HepG2 (cell line): ENCODE measurements around the gene STAB2. TPM values are rescaled to one million over a fixed set of nuclear protein-coding genes. Genes with fewer than 3 reads are reported as not detected.

Experiments used
- ATAC-seq: fragments of 200-7000 bp; cut with Tn5 transposase; 3 replicates; pipeline ENCODE4 v1.9.1; 2020; ENCODE audit warnings: mild to moderate bottlenecking, moderate library complexity
- BruUV-seq: library from RNA; stranded (reverse); fragments of 400-500 nt; replicated peaks from 2 replicates; lab custom pipeline; 2021; lab: Mats Ljungman, UMichigan
- CTCF ChIA-PET: fragments of 300-600 bp; formaldehyde crosslinking; extraction: SDS; loops from one replicate; lab custom pipeline; 2021; ENCODE audit warnings: low total read pairs, inconsistent platforms, low intra/inter-chr PET ratio; lab: Yijun Ruan, JAX
- POLR2A ChIA-PET: fragments of 350-600 bp; sonication (Branson Sonifier 250); formaldehyde crosslinking; loops from one replicate; lab custom pipeline; 2020; ENCODE audit warnings: antibody characterized with exemption, inconsistent platforms; lab: Yijun Ruan, JAX
- DNase-seq: peaks from one replicate; pipeline ENCODE4 v3.0.0-alpha.2; 2015; ENCODE audit warnings: low spot score
- FAIRE-seq: peaks from 3 replicates; lab custom pipeline; 2011; peaks lifted over from hg19 to GRCh38; lab: Jason Lieb, UNC
- H2AFZ ChIP-seq: one replicate; pipeline ENCODE4 v1.6.1; 2011; ENCODE audit warnings: low read length, inconsistent platforms
- H3K27ac ChIP-seq: fragments of 300-600 bp; 3 replicates; pipeline ENCODE4 v1.8.0; 2011; ENCODE audit warnings: mixed run types, mild to moderate bottlenecking, mixed read lengths, low read length, inconsistent platforms; ENCODE audit not compliant: insufficient read depth; ENCODE audit errors: extremely low read length
- H3K27me3 ChIP-seq, 2 experiments: fragments of 200-600 bp in 1 of 2; 2 replicates in 1 of 2; 3 replicates in 1 of 2; pipeline versions ENCODE4 v1.6.0 to v1.8.0; 2011; ENCODE audit warnings: low read length in 2 of 2, mild to moderate bottlenecking in 2 of 2, moderate library complexity in 2 of 2, inconsistent platforms in 1 of 2; ENCODE audit not compliant: insufficient read depth in 2 of 2, control insufficient read depth in 1 of 2
- H3K36me3 ChIP-seq, 2 experiments: fragments of 200-600 bp in 1 of 2; replicated peaks in 1 of 2; 2 replicates in 1 of 2; 3 replicates in 1 of 2; pipeline versions ENCODE4 v1.5.1 to v1.8.0; 2011; ENCODE audit warnings: low read length in 2 of 2, inconsistent platforms in 1 of 2; ENCODE audit not compliant: insufficient read depth in 2 of 2, control insufficient read depth in 1 of 2
- H3K4me1 ChIP-seq: 2 replicates; pipeline ENCODE4 v1.5.1; 2012; ENCODE audit warnings: low read length, inconsistent platforms; ENCODE audit not compliant: insufficient read depth
- H3K4me2 ChIP-seq: 2 replicates; pipeline ENCODE4 v1.6.0; 2011; ENCODE audit warnings: low read depth, low read length, inconsistent platforms
- H3K4me3 ChIP-seq, 3 experiments: fragments of 200-600 bp in 1 of 3; sonication (generic), shearing (Covaris generic) in 1 of 3; replicated peaks in 1 of 3; 2 replicates each; pipeline ENCODE4 v1.5.1; 2011 to 2016; ENCODE audit warnings: low read length in 3 of 3, inconsistent platforms in 2 of 3, low read depth in 2 of 3, mild to moderate bottlenecking in 2 of 3, control low read depth in 1 of 3, mixed read lengths in 1 of 3; ENCODE audit not compliant: insufficient read depth in 1 of 3
- H3K79me2 ChIP-seq: one replicate; pipeline ENCODE4 v1.6.1; 2011; ENCODE audit warnings: low read length, inconsistent platforms; ENCODE audit not compliant: insufficient read depth
- H3K9ac ChIP-seq: 2 replicates; pipeline ENCODE4 v1.6.0; 2011; ENCODE audit warnings: mild to moderate bottlenecking, low read depth, low read length, inconsistent platforms; ENCODE audit not compliant: insufficient read depth
- H3K9me3 ChIP-seq: 2 replicates; pipeline ENCODE4 v1.5.1; 2012; ENCODE audit warnings: mild to moderate bottlenecking, low read length
- H4K20me1 ChIP-seq: 2 replicates; pipeline ENCODE4 v1.6.0; 2011; ENCODE audit warnings: inconsistent platforms, mild to moderate bottlenecking, low read length, moderate library complexity; ENCODE audit not compliant: insufficient read depth
- BRCA1 ChIP-seq: sonication (generic); formaldehyde crosslinking; IDR thresholded peaks from 2 replicates; pipeline ENCODE4 v1.4.0; 2020; ENCODE audit warnings: missing genetic modification reagents
- FOXK2 ChIP-seq: fragments of 450-650 bp; IDR thresholded peaks from 2 replicates; pipeline ENCODE4 v1.6.1; 2016
- HNRNPH1 ChIP-seq: fragments of 200-400 bp; formaldehyde crosslinking; optimal IDR thresholded peaks from 2 replicates; pipeline ENCODE3; 2017; ENCODE audit warnings: mild to moderate bottlenecking, low read depth, low read length
- KDM1A ChIP-seq: IDR thresholded peaks from 2 replicates; pipeline ENCODE4 v1.6.1; 2016; ENCODE audit warnings: missing compliant biosample characterization
- KLF16 ChIP-seq, 2 experiments: sonication (generic) in 1 of 2; formaldehyde crosslinking in 1 of 2; IDR thresholded peaks; 2 replicates each; pipeline versions ENCODE4 v1.6.1 to v1.8.0; 2016 to 2023; ENCODE audit warnings: missing genetic modification reagents in 2 of 2, missing compliant biosample characterization in 1 of 2
- MTA1 ChIP-seq: sonication (generic); formaldehyde crosslinking; IDR thresholded peaks from 2 replicates; pipeline ENCODE4 v1.4.0; 2020; ENCODE audit warnings: missing genetic modification reagents, mild to moderate bottlenecking, borderline replicate concordance
- POLR2A ChIP-seq, 2 experiments: IDR thresholded peaks; 2 replicates each; pipeline ENCODE4 v1.6.1; 2011; ENCODE audit warnings: low read depth in 2 of 2, low read length in 2 of 2, mild to moderate bottlenecking in 1 of 2, moderate library complexity in 1 of 2; ENCODE audit not compliant: insufficient read depth in 1 of 2
- RNF2 ChIP-seq: fragments of 450-650 bp; conservative IDR thresholded peaks from 2 replicates; pipeline ENCODE4 v1.6.1; 2016; ENCODE audit warnings: low read depth
- THAP11 ChIP-seq: IDR thresholded peaks from 2 replicates; pipeline ENCODE4 v1.6.1; 2016; ENCODE audit warnings: missing biosample characterization, missing genetic modification reagents
- ZFP90 ChIP-seq: sonication (generic); formaldehyde crosslinking; IDR thresholded peaks from 2 replicates; pipeline ENCODE4 v1.8.0; 2022; ENCODE audit warnings: missing genetic modification reagents, mild to moderate bottlenecking, inconsistent platforms, borderline replicate concordance
- ZKSCAN5 ChIP-seq: sonication (generic); formaldehyde crosslinking; IDR thresholded peaks from 2 replicates; pipeline ENCODE4 v1.5.1; 2020; ENCODE audit warnings: mild to moderate bottlenecking, missing genetic modification reagents
- WGBS: methylation state at CpG from one replicate; pipeline ENCODE4 v1.1.6; 2017; ENCODE audit warnings: low lambda C conversion rate; 5-methylcytosine and 5-hydroxymethylcytosine counted together
- in situ Hi-C: cut with HindIII; loops from 2 replicates; pipeline ENCODE4 v1.10.0; 2017; ENCODE audit warnings: low pct_unique_long_range_greater_than_20kb; ENCODE audit not compliant: extremely low pct_ligation_motif_present
- intact Hi-C: fragments of 100-400 bp; cut with micrococcal nuclease; formaldehyde crosslinking; loops from one replicate; pipeline ENCODE4 v1.10.0; 2022; ENCODE audit not compliant: unreplicated experiment
- polyA plus RNA-seq, 8 experiments: library from polyadenylated mRNA; depleted of rRNA in 3 of 8; stranded (reverse) in 7 of 8; unstranded in 1 of 8; fragments of >200 nt; fragmentation: Illumina TruSeq in 4 of 8; extraction: Trizol in 4 of 8; gene quantifications; 2 replicates each; pipeline versions ENCODE4 v1.2.1 to v1.2.3, GENCODE V29; 2011 to 2016; ENCODE audit warnings: low read depth in 4 of 8, missing spikeins in 1 of 8, mixed read lengths in 1 of 8; ENCODE audit not compliant: insufficient read depth in 1 of 8
- total RNA-seq, 5 experiments: library from RNA; depleted of rRNA; stranded (reverse); fragments of >200 nt; fragmentation: Illumina TruSeq; extraction: Trizol; gene quantifications; 2 replicates each; pipeline ENCODE4 v1.2.3, GENCODE V29; 2016; ENCODE audit warnings: low read depth in 1 of 5
- TF ChIP-seq, protein P1 (sequence below): sonication (generic); formaldehyde crosslinking; IDR thresholded peaks from 2 replicates; pipeline ENCODE4 v1.5.0; 2020; ENCODE audit warnings: mild to moderate bottlenecking, missing genetic modification reagents
- TF ChIP-seq, protein P2 (sequence below): sonication (generic); formaldehyde crosslinking; IDR thresholded peaks from 2 replicates; pipeline ENCODE4 v1.4.0; 2020; ENCODE audit warnings: missing genetic modification reagents, mild to moderate bottlenecking, borderline replicate concordance

STAB2 gene
- total and polyA plus RNA-seq, 2 of the 13 experiments (the other 11 are each of a cell fraction or from before 2014, with no cell fraction given), result not detected

DNA sequence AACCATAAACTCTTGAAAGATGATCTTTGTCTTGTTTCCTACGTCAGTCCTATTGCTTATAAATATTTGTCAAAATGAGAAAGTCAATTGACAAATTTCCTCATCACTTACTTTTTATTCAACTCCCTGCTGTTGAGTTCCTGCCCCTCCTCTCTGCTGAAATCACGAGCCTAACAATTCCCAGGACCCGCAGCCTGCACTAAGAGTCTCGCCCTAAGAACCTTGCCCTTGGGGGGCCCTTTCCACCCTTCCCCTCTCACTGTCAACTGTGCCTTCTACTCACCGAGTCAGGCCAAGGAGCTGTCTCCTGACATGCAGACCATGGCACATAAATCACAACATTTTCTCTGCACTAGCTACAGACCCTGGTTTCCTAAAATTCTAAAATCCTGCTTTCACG, 99.0 kb downstream of the STAB2 start:
- TF ChIP-seq HNRNPH1 (no peak), RNF2 (no peak), MTA1 (CRISPR knock-in tag) (no peak), FOXK2 (no peak), ZKSCAN5 (no peak), THAP11 (CRISPR knock-in tag) (no peak), KDM1A (CRISPR knock-in tag) (no peak), ZFP90 (no peak), BRCA1 (CRISPR knock-in tag) (no peak), KLF16 (CRISPR knock-in tag; IDR thresholded peaks at IDR 0.05) (no peak), POLR2A (IDR thresholded peaks at IDR 0.05; ENCODE audit: insufficient read depth in 1 of 2, low read depth in 2 of 2, low read length in 2 of 2) (no peak)
- TF ChIP-seq, protein P1, sequence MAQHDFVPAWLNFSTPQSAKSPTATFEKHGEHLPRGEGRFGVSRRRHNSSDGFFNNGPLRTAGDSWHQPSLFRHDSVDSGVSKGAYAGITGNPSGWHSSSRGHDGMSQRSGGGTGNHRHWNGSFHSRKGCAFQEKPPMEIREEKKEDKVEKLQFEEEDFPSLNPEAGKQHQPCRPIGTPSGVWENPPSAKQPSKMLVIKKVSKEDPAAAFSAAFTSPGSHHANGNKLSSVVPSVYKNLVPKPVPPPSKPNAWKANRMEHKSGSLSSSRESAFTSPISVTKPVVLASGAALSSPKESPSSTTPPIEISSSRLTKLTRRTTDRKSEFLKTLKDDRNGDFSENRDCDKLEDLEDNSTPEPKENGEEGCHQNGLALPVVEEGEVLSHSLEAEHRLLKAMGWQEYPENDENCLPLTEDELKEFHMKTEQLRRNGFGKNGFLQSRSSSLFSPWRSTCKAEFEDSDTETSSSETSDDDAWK (CRISPR knock-in tag), result no peak
- TF ChIP-seq, protein P2, sequence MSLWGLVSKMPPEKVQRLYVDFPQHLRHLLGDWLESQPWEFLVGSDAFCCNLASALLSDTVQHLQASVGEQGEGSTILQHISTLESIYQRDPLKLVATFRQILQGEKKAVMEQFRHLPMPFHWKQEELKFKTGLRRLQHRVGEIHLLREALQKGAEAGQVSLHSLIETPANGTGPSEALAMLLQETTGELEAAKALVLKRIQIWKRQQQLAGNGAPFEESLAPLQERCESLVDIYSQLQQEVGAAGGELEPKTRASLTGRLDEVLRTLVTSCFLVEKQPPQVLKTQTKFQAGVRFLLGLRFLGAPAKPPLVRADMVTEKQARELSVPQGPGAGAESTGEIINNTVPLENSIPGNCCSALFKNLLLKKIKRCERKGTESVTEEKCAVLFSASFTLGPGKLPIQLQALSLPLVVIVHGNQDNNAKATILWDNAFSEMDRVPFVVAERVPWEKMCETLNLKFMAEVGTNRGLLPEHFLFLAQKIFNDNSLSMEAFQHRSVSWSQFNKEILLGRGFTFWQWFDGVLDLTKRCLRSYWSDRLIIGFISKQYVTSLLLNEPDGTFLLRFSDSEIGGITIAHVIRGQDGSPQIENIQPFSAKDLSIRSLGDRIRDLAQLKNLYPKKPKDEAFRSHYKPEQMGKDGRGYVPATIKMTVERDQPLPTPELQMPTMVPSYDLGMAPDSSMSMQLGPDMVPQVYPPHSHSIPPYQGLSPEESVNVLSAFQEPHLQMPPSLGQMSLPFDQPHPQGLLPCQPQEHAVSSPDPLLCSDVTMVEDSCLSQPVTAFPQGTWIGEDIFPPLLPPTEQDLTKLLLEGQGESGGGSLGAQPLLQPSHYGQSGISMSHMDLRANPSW (CRISPR knock-in tag), result no peak
- 18% methylated on average over 6 of the region's 6 CpGs for WGBS
- DNase-seq, result no peak
- intact Hi-C loops, result no loop called here
- H3K9me3 ChIP-seq, result no peaks in the 10 kb centered on the region
- in situ Hi-C loops, result no loop called here
- ChIA-PET CTCF (no interaction called here), POLR2A (no interaction called here)
- ATAC-seq, result no peak
- FAIRE-seq, result no peak
- no peaks in the 10 kb centered on the region for H4K20me1 ChIP-seq
- no peak overlapping the region for H3K27ac ChIP-seq
- H3K4me3 ChIP-seq, result no peak overlapping the region
- no TSS peak for BruUV-seq
- H3K27me3 ChIP-seq, result 0 out of 5 replicates have a peak, but pooled peaks cover 0 to 3% of the 10 kb centered on the region in 2 experiments
- no peak overlapping the region for H2AFZ ChIP-seq
- no peak overlapping the region for H3K9ac ChIP-seq
- no peaks in the 10 kb centered on the region for H3K36me3 ChIP-seq
- no peaks in the 10 kb centered on the region for H3K4me1 ChIP-seq
- no peaks in the 10 kb centered on the region for H3K79me2 ChIP-seq
- no peak overlapping the region for H3K4me2 ChIP-seq
